T-helper 17 cell (primary cell): ENCODE measurements around the gene DNAJC9. TPM values are rescaled to one million over a fixed set of nuclear protein-coding genes. Genes with fewer than 3 reads are reported as not detected.

Source experiments
- ATAC-seq: fragments of 150-1000 bp; cut with Tn5 transposase; 2 replicates; pipeline ENCODE4 v1.10.0; 2021; ENCODE audit warnings: mild to moderate bottlenecking, moderate library complexity
- DNase-seq, 3 donors: peaks; one replicate each; pipeline versions ENCODE4 v3.0.0 to v3.0.0-alpha.2; 2020 to 2021
- H3K9me3 ChIP-seq: one replicate; pipeline ENCODE4 v1.7.0; 2013; ENCODE audit warnings: low read length, mild to moderate bottlenecking; ENCODE audit not compliant: control insufficient read depth, poor library complexity, severe bottlenecking
- H3K27ac Mint-ChIP-seq: one replicate; pipeline ENCODE4 v1.8.0; 2022; ENCODE audit warnings: mild to moderate bottlenecking, moderate library complexity, mixed read lengths
- H3K27me3 Mint-ChIP-seq: one replicate; pipeline ENCODE4 v1.8.0; 2022; ENCODE audit warnings: mixed read lengths
- H3K36me3 Mint-ChIP-seq: one replicate; pipeline ENCODE4 v1.8.0; 2022; ENCODE audit warnings: low read depth, mixed read lengths
- H3K4me1 Mint-ChIP-seq: one replicate; pipeline ENCODE4 v1.8.0; 2022; ENCODE audit warnings: mild to moderate bottlenecking, mixed read lengths
- H3K4me3 Mint-ChIP-seq: one replicate; pipeline ENCODE4 v1.8.0; 2022; ENCODE audit warnings: mild to moderate bottlenecking, moderate library complexity, mixed read lengths
- total RNA-seq, 4 donors: library from RNA in 2 of 4; stranded (reverse) in 2 of 4; gene quantifications; one replicate each; pipeline ENCODE4 v1.2.3 and lab custom pipeline; 2022 to 2026

The DNAJC9 gene
- total RNA-seq, 2 donors from 2014 or later = 16.2 to 21.4 TPM

- Mint-ChIP-seq H3K27ac (no peak overlapping the region), H3K4me3 (no peak overlapping the region), H3K27me3 (no peaks in the 10 kb centered on the region), H3K36me3 (peaks cover 2% of the 10 kb centered on the region), H3K4me1 (peaks cover 2% of the 10 kb centered on the region)
- H3K9me3 ChIP-seq = no peaks in the 10 kb centered on the region
- no peak for DNase-seq
- no peak for ATAC-seq
Observed at GRCh38 chr10:73205890-73206289, 41.2 kb downstream of the DNAJC9 start.

DNA sequence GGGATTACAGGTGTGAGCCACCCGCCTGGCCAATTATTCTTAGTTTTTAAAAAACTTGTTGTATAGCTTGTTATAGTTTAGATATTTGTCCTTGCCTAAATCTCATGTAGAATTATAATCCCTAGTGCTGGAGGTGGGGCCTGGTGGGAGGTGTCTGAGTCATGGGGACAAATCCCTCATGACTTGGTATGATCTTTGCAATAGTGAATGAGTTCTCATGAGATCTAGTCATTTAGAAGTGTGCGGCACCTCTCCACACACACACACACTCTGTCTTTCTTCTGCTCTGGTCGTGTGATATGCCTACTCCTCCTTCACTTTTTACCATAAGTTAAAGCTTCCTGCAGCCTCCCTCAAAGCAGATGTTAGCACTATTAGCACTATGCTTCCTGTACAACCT lies 42.0 kb downstream of the DNAJC9 start:
- H3K27ac Mint-ChIP-seq = no peak overlapping the region
- H3K27me3 Mint-ChIP-seq = no peaks in the 10 kb centered on the region
- no peak for ATAC-seq
- H3K36me3 Mint-ChIP-seq = peaks cover 2% of the 10 kb centered on the region
- no peaks in the 10 kb centered on the region for H3K9me3 ChIP-seq
- no peak for DNase-seq
- H3K4me3 Mint-ChIP-seq = no peak overlapping the region
- H3K4me1 Mint-ChIP-seq = peaks cover 2% of the 10 kb centered on the region

Other genes with a start within 250 kb of the DNAJC9 start
- 10 to 100 TPM; 13.7 to 15.8 TPM for gene P4HA1, start 150.4 kb downstream of the DNAJC9 start, total RNA-seq
- 1 to 10 TPM in 1 of 2 donors, under 1 TPM in 1; 0.86 to 1.5 TPM for gene NUDT13, start 136.8 kb downstream of the DNAJC9 start, total RNA-seq
- 10 to 100 TPM; 41.3 to 50.5 TPM for gene ECD, start 79.2 kb downstream of the DNAJC9 start, total RNA-seq
- gene FAM149B1, start 79.1 kb downstream of the DNAJC9 start, total RNA-seq = 10 to 100 TPM; 12.5 to 13.4 TPM
- 10 to 100 TPM; 32.0 to 34.4 TPM for gene MRPS16, start 5.4 kb upstream of the DNAJC9 start, total RNA-seq
- gene CFAP70, start 111.6 kb upstream of the DNAJC9 start, total RNA-seq = 1 to 10 TPM; 2.4 to 2.6 TPM
- gene ANXA7, start 166.8 kb upstream of the DNAJC9 start, total RNA-seq = 100 to 1,000 TPM in 1 of 2 donors, 10 to 100 TPM in 1; 94.9 to 117 TPM
- 1 to 10 TPM; 2.2 to 2.6 TPM for gene MSS51, start 186.3 kb upstream of the DNAJC9 start, total RNA-seq
- gene PPP3CB, start 248.8 kb upstream of the DNAJC9 start, total RNA-seq = 10 to 100 TPM; 31.8 to 37.4 TPM